Stimulated activated CD8-positive, alpha-beta memory T cell treated with anti-CD3 and anti-CD28 coated beads, Interleukin-7, amount 100 ng/mL, for 48 hours (primary cell): ENCODE results near the gene FGFRL1.

Experiments used
- DNase-seq, 2 donors: peaks; one replicate each; pipeline ENCODE4 v3.0.0-alpha.2; 2020; ENCODE audit warnings: low read depth in 1 of 2; ENCODE audit errors: extremely low read depth in 1 of 2

FGFRL1 gene, protein sequence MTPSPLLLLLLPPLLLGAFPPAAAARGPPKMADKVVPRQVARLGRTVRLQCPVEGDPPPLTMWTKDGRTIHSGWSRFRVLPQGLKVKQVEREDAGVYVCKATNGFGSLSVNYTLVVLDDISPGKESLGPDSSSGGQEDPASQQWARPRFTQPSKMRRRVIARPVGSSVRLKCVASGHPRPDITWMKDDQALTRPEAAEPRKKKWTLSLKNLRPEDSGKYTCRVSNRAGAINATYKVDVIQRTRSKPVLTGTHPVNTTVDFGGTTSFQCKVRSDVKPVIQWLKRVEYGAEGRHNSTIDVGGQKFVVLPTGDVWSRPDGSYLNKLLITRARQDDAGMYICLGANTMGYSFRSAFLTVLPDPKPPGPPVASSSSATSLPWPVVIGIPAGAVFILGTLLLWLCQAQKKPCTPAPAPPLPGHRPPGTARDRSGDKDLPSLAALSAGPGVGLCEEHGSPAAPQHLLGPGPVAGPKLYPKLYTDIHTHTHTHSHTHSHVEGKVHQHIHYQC

DNA sequence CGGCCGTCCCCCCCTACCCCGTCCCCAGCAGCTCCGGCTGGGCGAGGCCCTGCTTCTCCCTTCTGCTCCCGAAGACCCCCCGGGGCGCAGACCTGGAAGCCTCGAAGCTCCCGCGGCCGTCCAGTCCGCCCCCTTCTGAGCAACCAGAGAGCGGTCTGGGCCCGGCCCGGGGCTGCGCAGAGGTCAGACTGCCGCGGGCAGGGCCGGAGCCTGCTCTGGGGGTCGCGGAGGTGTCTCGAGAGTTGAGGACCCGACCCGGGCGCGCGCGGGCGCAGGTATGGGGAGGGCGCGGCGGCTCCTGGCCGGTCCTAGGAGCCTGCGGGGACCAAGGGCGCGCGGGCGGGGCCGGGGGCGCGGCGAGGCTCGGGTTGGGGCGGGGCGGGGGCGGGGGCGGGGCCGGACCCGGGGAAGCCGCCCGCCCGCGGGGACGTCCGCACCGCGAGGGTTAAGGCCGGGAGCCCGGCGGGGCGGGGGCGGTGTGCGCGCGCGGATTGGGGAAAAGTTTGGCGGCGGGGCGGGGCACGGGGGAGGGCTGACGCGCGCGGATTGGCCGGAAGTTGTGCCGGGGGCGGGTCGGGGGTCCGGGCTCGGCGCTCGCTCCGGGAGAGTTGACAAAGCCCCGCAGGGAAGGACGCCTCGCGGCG is at the start of gene FGFRL1:
Gene FGFRL1, plus strand, starts transcription at position 605 of the 644 bp plus-strand sequence. CDS start 860 bp downstream, outside the sequence.
- DNase-seq, result peak; percentile 83 to 86

DNA sequence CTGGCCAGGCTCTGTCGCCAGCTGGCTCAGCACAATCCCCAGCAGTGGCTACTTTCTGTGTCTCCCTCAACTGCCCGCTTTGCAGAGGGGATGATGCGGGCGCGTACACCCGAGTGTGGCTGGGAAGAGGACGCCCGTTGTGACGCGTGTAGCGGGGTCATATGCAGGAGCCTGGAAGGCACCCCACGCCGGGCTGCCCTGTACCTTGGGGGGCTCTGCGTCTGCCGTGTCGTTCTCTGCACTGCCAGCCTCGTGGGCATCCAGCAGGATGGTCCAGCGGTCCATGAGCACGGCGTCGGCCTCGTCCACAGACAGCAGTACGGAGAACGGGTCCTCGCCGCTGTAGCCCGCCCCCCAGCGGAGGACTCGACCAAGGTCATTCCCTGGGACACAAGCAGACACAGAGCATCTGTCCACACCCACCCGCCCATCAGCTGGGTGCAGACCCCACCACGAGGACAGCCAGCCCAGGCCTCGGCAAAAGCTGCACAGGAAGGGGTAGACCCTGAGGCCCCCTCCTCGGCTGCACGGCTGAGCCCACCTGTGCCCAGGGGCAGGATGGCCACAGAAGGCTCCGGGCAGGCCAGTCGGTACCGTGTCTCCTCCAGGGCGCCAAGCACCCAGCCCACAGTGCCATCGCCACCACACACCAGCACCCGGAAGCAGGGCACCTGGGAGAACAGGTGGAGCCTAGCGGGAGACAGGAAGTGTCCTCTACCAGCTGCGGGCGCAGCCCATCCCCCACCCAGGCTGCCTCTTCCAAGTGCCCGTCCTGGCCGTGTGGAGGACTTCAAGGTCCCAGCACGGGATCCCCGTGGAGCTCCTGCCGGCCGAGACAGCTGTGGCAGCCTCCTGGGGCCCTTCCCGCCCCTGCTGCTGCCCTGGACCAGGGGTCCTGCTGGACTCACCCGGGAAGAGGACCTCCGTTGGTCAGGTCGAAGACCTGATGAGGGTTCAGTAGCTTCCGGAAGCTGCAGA is 48.9 kb upstream of the FGFRL1 start:
- DNase-seq, result no peak

DNA sequence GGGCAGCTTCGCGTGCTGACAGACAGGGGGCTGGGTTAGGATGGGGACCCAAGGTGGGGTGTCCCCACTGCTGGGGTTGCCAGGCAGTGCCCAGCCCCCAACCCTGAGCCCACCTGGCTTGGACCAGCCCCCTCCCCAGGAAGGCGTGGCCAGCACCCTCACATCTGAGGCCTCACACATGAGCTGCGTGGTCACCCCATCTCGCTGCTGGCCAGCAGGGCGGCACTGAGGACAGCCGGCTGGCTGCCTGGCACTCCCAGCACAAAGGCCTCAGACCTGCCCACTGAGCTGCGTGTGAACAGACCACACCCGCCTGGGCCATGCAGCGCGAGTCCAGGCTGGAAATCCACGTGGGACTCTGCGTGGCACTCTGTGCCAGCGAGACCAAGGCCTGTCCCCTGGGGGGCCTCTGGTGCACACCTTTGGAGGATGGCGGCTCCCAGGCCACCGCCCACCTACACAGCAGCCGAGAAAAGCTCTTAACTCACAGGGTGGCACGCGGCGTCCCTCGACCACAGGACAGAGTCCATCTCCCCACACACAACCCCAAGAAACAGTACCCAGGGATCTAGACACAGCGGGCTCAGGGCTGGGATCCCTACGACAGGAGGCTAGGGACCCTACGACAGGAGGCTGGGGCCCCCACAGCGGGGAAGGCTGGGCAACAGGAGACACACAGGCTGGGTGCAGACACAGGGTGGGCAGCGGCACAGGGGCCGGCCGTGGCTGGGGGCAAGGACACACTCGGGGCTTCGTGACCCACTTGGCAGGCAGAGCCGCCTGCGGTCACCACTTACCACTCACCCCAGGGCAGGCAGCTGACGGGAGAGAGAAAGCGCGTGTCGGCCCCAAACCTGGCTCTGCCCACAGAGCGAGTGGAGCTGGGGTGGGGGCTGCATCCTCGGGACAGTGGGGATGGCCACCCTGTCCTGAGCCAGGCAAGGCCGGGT is 47.9 kb upstream of the FGFRL1 start:
- no peak for DNase-seq

DNA sequence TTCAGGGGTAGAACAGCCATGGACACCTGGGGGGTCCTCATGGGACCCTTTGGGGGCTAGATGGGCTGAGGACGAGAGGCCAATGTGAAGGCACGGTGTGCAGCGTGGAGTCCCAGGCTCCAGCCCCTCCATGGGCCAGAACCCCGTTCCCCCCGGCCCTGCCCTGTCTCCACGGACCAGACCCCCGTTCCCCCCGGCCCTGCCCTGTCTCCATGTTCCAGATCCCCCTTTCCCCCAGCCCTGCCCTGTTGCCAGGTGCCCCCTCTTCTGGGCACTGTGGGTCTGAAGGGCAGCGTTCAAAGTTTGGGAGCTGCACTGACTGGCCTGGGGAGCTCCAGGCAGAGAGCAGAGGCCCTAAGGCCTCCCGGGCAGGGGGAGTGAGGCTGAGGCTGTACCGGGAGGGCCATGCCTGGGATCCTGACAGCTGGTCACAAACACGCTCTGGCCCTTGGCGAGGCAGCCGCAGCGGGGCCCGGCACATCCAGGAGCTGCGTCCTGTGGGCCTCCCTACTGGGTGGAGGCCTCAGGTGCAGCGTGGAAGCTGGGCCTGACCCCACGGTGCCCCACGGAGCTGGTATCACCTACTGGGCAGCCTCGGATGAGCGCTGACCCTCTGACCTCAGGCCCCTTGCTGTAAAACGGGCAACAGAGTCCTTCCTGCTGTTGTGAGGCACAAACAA is 46.9 kb upstream of the FGFRL1 start:
- no peak for DNase-seq

DNA sequence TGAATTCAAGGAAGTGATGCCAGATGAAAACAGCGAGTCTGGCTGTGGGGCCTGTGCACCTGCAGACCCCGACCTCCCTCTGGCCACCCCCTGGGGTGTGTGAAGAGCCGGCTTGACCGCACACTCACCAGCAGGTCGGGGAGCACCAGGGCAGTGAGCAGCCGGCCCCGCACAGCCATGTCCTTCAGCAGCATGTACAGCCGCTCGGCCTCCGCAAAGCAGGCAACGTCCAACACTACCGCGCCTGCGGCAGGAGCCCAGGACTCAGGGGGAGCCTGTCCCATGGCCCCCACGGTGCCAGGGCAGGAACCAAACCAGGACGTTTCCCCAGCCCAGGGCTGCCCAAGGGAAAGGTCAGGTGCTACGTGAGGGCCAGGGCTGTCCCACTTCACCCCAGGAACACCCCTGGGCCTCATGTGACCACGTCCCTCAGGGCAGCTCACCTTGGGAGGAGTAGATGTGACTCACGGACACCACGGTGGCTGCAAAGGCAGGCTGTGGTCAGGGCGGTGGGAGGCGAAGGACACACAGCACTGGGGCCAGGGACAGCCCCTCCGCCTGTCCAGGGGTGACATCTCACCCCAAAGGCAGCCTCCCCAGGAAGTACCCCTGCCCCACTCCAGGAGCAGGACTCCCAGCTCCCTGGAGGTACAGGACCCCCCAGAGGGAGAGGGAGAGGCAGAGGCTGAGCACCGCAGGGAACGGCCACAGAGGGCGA is 46.2 kb upstream of the FGFRL1 start:
- no peak for DNase-seq

DNA sequence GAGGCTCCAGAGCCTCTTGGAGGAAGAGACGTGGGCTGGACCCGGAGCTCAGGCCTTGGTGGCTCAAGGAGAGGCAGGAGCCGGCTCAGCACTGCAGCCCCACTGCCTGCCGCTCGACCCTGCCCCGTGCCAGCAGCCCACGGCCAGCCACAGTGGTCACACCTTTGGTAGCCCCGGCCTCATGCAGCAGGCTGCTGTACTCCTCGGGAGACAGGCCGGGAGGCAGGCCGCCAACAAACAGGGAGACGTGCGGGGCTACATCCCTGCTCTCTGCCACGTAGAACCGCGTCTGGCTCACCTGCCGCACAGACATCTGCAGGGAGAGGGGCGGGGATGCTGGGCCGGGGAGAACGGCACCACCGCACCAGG is 45.7 kb upstream of the FGFRL1 start:
- DNase-seq, result no peak

DNA sequence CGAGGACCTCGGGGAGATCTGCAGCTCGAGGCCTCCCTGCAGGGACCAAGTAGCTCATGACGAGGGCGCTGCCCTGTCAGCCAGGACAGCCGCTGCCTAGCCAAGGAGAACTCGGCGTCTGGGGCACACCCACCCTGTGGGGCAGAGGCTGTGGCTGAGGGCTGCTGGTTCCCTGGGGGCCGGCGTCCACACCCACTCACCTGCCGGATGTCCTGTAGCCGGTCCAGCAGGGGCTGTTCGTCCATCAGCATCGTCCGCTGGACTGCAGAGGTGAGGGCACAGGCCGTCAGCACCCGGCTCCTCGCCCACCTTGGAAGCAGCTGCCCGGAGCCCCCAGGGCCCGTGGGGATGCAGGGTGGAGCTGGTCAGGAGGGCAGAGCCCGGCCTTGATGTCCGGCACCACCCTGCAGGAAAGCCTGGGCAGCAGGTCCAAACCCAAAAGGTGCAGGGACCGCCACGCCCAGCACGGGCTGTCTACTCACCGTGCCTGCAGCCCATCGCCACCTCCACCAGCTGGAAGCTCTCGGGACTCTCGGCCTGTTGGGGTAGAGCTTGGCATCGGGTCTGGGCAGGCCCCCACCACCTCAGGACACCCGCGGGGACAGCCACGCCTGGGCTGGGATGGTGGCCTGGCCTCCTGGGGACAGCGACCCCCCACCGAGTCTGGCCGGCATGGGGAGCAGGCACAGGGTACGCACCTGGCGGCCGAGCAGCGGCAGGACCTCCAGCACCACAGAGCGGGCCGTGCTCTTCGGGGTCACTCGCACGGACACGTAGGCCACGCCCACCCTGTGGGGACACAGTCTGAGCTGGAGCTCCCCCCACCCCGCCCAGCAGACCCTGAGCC is 44.9 kb upstream of the FGFRL1 start:
- DNase-seq, result no peak

DNA sequence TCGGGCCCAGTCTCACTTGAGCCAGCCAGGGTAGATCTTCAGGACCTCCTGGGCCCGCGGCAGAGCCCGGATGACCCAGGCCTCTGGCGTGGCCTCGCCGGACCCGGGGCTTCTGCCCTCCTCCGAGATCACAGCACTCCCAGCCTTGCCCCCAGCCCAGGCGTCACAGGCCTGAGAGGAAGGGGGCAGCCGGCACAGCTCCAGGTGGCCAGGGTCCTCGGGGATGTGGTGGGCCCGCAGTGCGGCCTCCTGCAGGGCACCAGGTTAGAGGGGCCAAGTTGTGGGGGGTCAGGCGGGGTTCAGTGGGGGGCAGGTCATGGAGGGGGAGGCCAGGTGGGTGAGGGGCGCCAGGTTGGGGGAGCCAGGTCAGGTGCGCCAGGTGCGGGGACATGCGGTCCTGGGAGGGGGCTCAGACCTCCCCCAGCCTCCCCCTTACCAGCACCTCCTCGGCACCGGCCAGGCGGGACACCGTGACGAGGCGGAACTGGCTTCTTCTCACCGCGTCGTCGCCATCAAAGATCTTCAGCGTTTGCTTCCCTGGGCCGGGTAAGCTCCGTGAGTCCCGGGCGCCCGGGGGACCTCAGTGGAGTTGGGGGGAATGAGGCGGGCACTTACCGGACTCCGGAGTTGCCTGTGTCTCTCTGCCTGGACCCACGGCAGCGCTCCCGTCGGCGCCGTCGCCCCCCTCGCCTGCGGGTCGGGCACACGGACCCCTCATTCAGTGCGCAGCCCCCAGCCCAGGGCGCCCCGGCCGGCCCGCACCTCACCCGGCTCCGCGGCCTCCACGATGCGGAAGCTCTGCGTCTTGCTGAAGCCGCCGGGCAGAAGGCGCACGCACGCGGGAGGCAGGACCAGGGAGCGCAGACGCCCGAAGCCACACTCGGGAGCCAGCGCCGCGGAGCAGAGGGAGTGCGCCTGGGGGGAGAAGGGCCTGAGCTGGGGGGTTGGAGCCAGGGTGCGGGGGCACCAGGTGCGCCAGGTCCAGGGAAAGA is 44.0 kb upstream of the FGFRL1 start:
- DNase-seq, result no peak

DNA sequence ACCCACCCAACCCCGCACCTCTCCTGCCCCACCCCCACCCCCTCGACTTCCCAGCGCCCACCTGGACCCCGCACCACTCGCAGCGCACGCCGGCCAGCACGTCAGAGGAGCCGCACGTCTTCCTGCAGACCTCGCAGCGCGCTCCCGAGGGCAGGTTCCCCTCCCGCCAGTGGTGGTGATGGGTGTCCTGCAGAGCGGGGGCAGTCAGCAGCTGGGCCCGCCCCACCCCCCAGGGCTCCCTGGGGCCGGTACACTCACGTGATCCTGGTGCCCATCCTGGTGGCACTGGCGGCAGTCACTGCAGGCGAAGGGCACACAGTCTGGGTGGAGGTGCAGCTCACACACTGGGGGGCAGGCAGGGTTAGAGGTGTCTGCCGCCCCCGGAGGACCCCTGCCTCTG is 43.2 kb upstream of the FGFRL1 start:
- DNase-seq, result no peak

DNA sequence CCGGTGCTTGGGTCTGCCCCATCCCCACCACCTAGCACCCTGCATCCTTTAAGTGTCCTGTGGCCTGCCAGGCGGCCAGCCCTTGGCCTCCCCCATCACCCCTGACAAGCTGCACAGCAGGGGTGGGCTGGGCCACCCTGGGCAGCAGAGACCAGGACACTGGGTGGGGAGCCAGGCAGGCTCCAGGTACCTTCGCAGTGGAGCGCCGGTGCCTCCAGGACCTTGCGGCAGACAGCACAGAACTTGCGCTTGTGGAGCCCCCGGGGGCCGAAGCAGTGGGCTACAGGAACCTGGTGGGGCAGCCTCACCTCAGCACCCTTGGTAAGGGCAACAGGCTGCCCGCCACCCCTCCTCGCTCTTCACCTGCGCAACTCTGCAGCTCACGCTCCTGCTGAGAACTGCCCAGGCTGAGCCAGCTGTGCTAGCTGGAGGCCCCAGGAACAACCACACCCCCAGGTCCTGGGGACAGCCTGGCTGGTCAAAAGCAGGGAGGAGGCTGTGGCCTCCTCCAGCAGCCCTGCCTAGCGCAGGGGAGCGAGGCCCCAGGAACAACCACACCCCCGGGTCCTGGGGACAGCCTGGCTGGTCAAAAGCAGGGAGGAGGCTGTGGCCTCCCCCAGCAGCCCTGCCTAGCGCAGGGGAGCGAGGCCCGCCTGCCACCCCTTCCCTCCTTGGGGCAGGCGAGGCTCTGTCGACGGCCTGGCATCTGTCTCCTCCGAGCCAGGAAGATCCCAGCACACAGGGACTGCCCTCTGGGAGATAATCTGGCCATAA is 42.6 kb upstream of the FGFRL1 start:
- no peak for DNase-seq

DNA sequence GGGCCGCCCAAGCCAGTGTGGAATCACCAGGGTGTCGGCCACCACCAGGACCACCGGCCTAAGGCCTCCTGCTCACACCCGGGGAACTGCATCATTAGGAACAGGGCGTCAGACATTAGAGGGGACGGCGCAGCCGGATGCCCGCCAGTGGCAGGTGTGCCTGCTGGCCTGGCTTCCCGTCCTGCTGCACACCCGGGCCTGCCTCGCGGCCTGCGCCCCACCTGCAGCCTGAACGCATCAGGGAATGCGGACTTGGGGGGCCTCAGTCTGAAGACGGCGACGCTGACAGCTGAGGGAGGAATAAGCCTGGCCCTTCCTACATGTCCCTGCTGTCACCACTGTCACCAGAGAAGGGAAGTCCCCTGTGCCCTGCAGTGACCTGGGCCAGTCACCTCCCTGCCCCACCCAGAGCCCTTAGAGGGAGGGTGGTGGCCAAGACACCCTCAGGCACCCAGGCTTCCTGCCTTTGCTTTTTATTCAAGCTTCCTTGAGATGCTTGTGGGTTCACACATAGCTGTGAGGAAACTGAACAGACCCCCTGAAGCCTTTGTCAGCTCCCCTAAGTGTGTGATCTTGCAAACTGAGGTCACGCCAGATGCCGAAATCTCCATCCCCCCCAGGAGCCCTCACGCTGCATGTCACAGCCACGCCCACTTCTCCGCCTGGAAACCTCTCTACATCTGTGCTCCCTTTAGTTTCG is 41.2 kb upstream of the FGFRL1 start:
- DNase-seq, result no peak

DNA sequence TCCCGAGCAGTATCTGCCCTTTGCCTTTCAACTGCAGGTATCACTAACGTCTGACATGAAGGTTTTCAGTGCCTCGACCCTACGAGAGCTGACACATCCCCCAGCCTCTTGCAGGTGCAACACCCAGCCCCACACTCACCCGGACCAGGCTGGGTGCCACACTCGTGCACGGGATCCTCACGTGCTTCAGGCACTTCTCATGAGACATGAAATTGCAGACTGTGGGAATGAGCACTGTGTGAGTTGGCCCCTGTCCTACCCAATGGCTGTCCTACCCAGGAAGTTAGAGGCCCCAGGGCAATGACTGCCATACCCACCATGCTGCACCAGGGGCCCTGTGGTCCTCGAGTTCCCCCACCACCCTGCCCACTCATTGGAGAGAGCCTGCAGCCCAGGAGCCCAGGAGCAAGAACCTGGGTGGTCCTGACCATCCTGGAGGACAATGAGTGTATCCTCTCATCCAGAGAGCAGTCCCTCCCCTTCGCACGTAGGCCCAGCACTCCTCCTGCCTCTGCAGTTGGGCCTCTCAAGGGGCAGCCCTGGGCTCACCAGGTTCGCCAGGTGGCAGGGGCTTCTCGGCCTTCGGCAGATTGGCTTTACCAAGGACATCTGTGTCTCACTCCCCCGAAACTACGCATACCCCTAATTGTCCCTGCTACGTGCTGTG is 40.4 kb upstream of the FGFRL1 start:
- DNase-seq, result no peak

DNA sequence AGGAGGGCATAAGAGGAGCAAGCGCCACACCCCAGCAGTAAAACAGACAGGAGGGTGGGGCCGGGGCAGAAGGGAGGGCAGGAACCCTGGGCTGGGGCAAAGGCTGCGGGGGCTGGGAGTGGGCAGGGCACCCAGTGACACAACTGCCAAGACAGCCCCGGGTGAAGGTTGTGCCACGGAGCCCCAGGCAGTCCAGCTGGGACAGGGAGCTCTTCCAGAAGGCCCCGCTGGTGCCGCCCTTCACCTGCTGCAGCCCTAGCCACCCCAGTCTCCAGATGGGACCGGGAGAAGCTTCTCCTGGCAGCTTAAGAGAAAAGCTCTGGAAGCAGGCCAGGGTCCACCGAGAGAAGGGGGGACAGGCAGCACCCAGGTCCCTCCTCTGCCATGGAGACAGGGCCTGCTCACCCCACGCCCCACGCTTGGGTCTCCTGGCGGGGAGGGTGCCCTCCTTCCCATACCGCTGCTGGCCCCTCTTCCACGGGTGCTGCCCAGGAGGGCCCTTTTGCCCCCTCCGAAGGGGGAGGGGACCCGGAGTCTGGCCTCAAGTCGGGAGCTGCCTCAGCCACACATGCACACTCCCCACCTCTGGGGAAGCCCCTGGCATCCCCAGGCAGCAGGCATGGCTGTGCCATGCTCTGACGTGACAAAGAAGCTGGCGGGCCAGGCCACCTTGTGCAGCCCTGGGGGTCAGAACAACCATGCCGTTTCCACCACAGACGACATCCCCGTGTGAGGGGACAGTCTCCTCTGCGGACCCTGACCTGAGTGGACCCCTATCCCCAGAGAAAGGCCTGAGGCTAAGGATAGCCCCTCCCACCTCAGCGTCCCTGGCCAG is 39.5 kb upstream of the FGFRL1 start:
- no peak for DNase-seq
